Ovary (tissue), 3 donors: ENCODE data around the gene LIG4.

ENCODE experiments used
- CTCF ChIP-seq, 3 donors: fragments of 450-650 bp in 2 of 3; fragments of 200-600 bp in 1 of 3; IDR thresholded peaks; one replicate each; pipeline versions ENCODE4 v1.5.1 to v1.8.0; 2016 to 2022; ENCODE audit warnings: antibody characterized with exemption in 3 of 3, mild to moderate bottlenecking in 1 of 3
- EP300 ChIP-seq: sonication (generic); formaldehyde crosslinking; IDR thresholded peaks from one replicate; pipeline ENCODE4 v1.6.1; 2017; ENCODE audit warnings: antibody characterized with exemption
- POLR2A ChIP-seq: fragments of 450-650 bp; IDR thresholded peaks from one replicate; pipeline ENCODE4 v1.6.1; 2017; ENCODE audit warnings: antibody characterized with exemption, mild to moderate bottlenecking, moderate library complexity
- donor health status: DM: no; HTN: no; CAD: no.

DNA sequence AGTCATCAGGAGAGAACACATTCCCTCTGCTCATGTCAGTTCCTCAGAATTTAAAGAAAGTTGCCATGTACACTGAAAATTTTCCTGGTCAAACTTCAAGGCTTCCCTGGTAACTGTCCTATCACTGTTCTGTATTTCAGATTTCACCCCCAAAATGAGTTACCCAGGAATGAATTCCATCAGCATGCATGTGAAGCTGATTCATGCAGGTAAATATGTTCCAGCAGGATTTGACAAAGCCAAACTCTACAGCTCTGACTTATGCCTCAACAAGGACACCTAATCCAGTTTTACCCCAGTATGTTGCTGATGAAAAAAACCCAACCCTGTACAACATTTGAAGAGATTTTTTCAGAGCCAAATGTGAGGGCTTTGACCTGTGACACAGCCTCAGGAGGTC, 21.5 kb downstream of the LIG4 start:
- no peak for TF ChIP-seq CTCF (IDR thresholded peaks at IDR 0.05)
- no peak for TF ChIP-seq POLR2A
- TF ChIP-seq EP300: no peak
